ENCODE data around the gene ZDHHC14. TPM values are rescaled to one million over a fixed set of nuclear protein-coding genes. Genes with fewer than 3 reads are reported as not detected.

ZDHHC14 gene
- total and polyA plus RNA-seq, 2 experiments from 2014 or later: 7.5 to 10.1 TPM

DNA sequence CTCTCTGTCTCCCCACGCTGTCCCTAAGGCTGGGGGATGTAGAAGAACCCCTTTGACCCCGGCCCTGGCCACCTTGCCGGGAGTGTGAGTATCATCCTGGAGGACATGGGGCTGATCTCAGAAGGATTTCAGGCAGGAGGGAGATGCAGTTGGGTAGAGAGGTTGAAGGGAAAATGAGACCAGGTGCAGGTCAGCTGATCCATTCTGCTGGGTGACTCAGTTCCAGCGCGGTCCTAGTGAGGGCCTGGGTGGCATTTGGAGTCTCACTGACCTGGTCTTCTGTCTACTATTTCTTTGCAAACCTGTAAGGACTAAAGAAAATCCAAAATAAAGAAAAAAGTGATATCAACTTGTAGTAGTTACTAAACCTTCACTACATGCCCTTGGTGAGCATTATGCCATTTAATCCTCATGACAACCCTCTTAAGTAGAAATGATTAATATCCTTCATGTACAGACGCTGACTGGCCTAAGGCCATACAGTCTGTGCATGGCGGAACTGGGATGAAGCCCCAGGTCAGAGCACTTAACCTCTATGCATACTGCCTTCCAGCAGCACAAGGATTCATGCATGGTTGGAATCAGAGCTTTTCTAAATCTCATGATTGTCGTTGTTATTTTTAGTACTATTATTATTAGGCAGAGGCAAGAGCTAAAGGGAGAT lies 106.3 kb downstream of the ZDHHC14 start:
- TF ChIP-seq, protein P1, sequence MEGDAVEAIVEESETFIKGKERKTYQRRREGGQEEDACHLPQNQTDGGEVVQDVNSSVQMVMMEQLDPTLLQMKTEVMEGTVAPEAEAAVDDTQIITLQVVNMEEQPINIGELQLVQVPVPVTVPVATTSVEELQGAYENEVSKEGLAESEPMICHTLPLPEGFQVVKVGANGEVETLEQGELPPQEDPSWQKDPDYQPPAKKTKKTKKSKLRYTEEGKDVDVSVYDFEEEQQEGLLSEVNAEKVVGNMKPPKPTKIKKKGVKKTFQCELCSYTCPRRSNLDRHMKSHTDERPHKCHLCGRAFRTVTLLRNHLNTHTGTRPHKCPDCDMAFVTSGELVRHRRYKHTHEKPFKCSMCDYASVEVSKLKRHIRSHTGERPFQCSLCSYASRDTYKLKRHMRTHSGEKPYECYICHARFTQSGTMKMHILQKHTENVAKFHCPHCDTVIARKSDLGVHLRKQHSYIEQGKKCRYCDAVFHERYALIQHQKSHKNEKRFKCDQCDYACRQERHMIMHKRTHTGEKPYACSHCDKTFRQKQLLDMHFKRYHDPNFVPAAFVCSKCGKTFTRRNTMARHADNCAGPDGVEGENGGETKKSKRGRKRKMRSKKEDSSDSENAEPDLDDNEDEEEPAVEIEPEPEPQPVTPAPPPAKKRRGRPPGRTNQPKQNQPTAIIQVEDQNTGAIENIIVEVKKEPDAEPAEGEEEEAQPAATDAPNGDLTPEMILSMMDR (IDR thresholded peaks at IDR 0.05; ENCODE audit: low read depth, low read length): no peak
- no peak for DNase-seq (ENCODE audit: low read depth in 1 of 2, low spot score in 1 of 2)
- H3K36me3 ChIP-seq: no peaks in the 10 kb centered on the region
- H3K27me3 ChIP-seq: no peaks in the 10 kb centered on the region
- no peak overlapping the region for H3K4me3 ChIP-seq
- no peaks in the 10 kb centered on the region for H3K9me3 ChIP-seq (ENCODE audit: low read depth)
- no peak overlapping the region for H3K27ac ChIP-seq
- H3K4me1 ChIP-seq (ENCODE audit: low read depth): peaks cover 2% of the 10 kb centered on the region

DNA sequence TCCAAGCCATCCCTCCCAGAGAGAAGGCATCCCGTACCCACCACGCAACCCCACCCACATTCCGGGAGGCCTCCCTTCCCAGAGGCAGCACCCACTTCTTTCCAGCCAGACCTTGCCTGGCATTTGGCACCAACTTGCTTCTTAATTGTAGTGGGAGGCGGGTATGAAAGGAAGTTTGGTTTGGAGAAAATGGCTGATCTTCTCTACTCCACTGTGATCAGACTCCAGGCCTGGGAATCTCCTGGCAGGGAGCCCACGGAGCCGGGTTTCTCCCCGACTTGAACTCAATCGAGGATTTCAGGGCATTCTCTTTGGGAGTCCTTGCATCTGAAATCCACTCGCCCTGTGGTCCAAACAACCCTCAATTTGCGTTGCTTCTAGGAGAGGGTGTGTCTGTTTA lies 107.1 kb downstream of the ZDHHC14 start:
- TF ChIP-seq, protein P1 (IDR thresholded peaks at IDR 0.05; ENCODE audit: low read depth, low read length): no peak
- no peaks in the 10 kb centered on the region for H3K9me3 ChIP-seq (ENCODE audit: low read depth)
- no peak overlapping the region for H3K4me3 ChIP-seq
- DNase-seq (ENCODE audit: low read depth in 1 of 2, low spot score in 1 of 2): no peak
- H3K27me3 ChIP-seq: no peaks in the 10 kb centered on the region
- peaks cover 2% of the 10 kb centered on the region for H3K4me1 ChIP-seq (ENCODE audit: low read depth)
- H3K27ac ChIP-seq: no peak overlapping the region
- no peaks in the 10 kb centered on the region for H3K36me3 ChIP-seq

DNA sequence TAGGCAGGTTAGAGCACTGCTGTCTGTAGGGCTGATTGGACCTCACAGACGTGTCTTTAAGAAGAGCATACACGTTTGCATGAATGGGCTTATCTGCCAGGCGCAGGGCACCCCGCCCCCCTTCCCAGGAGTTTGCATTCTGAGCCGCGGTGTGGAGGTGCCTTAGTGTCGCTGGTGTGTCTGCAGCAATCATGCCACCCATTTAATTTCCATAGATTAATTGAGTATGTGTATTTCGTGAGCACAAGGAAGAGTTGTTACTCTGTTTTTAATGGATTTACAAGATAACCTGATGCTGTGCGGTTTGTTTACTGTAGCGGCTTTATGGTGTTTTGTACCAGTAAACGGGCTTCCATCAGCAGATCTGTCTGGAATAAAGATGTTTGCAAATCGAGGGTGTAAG lies 107.7 kb downstream of the ZDHHC14 start:
- Histone ChIP-seq H3K4me3 (no peak overlapping the region), H3K27me3 (no peaks in the 10 kb centered on the region), H3K27ac (no peak overlapping the region), H3K36me3 (no peaks in the 10 kb centered on the region), H3K4me1 (ENCODE audit: low read depth) (peaks cover 2% of the 10 kb centered on the region), H3K9me3 (ENCODE audit: low read depth) (no peaks in the 10 kb centered on the region)
- DNase-seq (ENCODE audit: low read depth in 1 of 2, low spot score in 1 of 2): no peak
- TF ChIP-seq, protein P1 (IDR thresholded peaks at IDR 0.05; ENCODE audit: low read depth, low read length): no peak

DNA sequence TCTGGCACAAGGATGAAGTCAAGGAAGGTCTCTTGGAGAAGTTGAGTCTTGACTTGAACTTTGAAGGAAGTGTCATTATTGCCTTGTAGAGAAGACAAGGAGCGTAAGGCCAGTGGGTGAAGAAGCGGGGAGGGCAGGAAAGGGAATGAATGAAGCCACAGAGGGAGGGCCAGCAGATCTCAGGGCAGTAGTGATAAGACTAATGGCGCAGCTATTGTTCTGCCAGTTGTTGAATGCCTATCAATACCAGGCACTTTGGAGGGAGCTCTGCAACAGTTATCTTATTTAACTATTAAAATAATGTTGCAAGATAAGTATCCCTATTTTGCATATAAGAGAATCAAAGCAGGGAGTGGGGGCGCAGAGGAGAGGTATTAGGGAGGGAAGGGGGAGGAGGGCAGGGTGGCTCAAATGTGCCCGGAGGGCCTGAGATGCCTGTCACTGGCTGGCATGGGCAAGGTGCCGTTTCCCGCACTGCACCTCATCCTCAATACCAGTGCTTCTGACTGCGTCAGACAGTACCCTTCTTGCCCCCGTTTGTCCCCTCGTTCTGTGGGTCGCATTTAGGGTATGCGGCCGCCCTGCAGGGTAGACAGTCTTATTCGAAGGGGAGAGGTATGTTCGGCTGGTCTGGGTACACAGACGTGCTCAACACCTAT lies 109.8 kb downstream of the ZDHHC14 start:
- H3K27me3 ChIP-seq: no peaks in the 10 kb centered on the region
- TF ChIP-seq, protein P1 (IDR thresholded peaks at IDR 0.05; ENCODE audit: low read depth, low read length): no peak
- no peaks in the 10 kb centered on the region for H3K36me3 ChIP-seq
- no peak overlapping the region for H3K4me3 ChIP-seq
- peaks cover 2% of the 10 kb centered on the region for H3K4me1 ChIP-seq (ENCODE audit: low read depth)
- H3K9me3 ChIP-seq (ENCODE audit: low read depth): no peaks in the 10 kb centered on the region
- DNase-seq (ENCODE audit: low read depth in 1 of 2, low spot score in 1 of 2): no peak
- no peak overlapping the region for H3K27ac ChIP-seq

DNA sequence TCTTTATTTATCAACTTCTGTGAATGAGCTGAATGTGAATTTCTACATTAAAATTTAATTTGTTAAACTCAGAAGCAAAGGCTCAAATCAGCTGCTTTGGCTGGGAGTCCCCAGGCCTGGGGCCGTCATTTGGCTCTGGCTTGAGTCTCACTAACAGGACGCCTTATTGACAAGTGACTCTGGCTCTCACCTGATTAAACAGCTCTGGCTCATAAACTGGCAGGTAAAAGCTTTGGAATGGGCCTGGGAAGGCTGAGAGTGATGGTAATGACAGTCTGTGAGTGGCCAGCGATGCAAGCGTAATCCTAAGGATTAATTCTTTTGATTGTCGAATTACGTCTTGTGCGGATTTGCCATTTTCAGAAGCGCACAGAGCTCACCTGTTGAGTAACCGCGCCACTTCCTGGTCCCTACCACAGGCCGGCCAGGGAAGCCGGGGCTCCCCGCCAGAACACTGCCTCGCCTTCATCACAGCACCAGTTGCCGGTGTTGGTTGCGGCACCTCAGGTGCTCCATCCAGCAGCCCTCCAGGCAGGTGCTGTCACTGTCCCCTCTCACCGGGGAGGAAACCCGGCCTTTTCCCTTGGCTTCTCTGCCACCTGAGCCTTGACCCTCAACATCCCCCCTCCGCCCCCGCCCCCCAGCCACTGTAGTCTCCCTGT lies 110.7 kb downstream of the ZDHHC14 start:
- peaks cover 2% of the 10 kb centered on the region for H3K4me1 ChIP-seq (ENCODE audit: low read depth)
- H3K27me3 ChIP-seq: no peaks in the 10 kb centered on the region
- TF ChIP-seq, protein P1 (IDR thresholded peaks at IDR 0.05; ENCODE audit: low read depth, low read length): no peak
- H3K9me3 ChIP-seq (ENCODE audit: low read depth): no peaks in the 10 kb centered on the region
- no peaks in the 10 kb centered on the region for H3K36me3 ChIP-seq
- no peak for DNase-seq (ENCODE audit: low read depth in 1 of 2, low spot score in 1 of 2)
- no peak overlapping the region for H3K27ac ChIP-seq
- no peak overlapping the region for H3K4me3 ChIP-seq
